ENCODE data around the gene PRKRIP1. TPM values are rescaled to one million over a fixed set of nuclear protein-coding genes. Genes with fewer than 3 reads are reported as not detected.

Gene PRKRIP1
- total RNA-seq, 1 experiment from 2014 or later, result 38.8 TPM

- Histone ChIP-seq H2BK120ac (ENCODE audit: low read depth, low read length, poor library complexity, severe bottlenecking) (no peak overlapping the region), H3T11ph (ENCODE audit: low read length) (no peak overlapping the region), H2BK5ac (ENCODE audit: insufficient read length, low read length) (no peak overlapping the region), H3K4ac (ENCODE audit: low read depth, low read length) (no peak overlapping the region), H2BK15ac (ENCODE audit: low read depth, low read length) (no peak overlapping the region), H2BK12ac (ENCODE audit: insufficient read length, low read depth, low read length) (no peak overlapping the region), H3K23me2 (ENCODE audit: insufficient read length, low read depth, low read length, poor library complexity, severe bottlenecking) (peaks cover 9% of the 10 kb centered on the region), H2BK20ac (ENCODE audit: low read depth, low read length, poor library complexity, severe bottlenecking) (no peak overlapping the region), H2AFZ (ENCODE audit: low read length) (no peak overlapping the region), H4K20me1 (ENCODE audit: control insufficient read depth, insufficient read depth, insufficient read length) (no peaks in the 10 kb centered on the region), H3K27me3 (ENCODE audit: insufficient read depth, low read length) (no peaks in the 10 kb centered on the region), H3K9ac (ENCODE audit: extremely low read depth, insufficient read length, low read length) (no peak overlapping the region), H3K4me1 (ENCODE audit: insufficient read depth, low read length) (no peaks in the 10 kb centered on the region; the same call in 1 of the 2 replicates), H3K14ac (ENCODE audit: insufficient read depth, low read length) (peak overlapping the region; percentile 55; the same call in 1 of the 2 replicates), H2AK5ac (ENCODE audit: insufficient read length, low read length) (no peak overlapping the region), H4K5ac (ENCODE audit: insufficient read length, low read depth, low read length) (no peak overlapping the region), H3K56ac (ENCODE audit: insufficient read length, low read depth, low read length) (no peak overlapping the region), H3K79me2 (ENCODE audit: insufficient read depth, low read length) (no peaks in the 10 kb centered on the region), H3K18ac (ENCODE audit: insufficient read length, low read depth, low read length) (peak overlapping the region; percentile 54), H3K79me1 (ENCODE audit: insufficient read depth, low read depth, low read length, poor library complexity, severe bottlenecking) (no peaks in the 10 kb centered on the region), H4K91ac (ENCODE audit: insufficient read length, low read depth, low read length) (no peak overlapping the region), H3K27ac (ENCODE audit: insufficient read length, low read depth, low read length) (no peak overlapping the region), H3K9me3 (ENCODE audit: control insufficient read depth, low read depth, low read length) (no peaks in the 10 kb centered on the region), H3K23ac (ENCODE audit: insufficient read length, low read depth, low read length) (no peak overlapping the region), H4K8ac (replicated peaks; ENCODE audit: insufficient read length, low read depth, low read length) (no peak overlapping the region), H3K4me2 (ENCODE audit: insufficient read depth, insufficient read length, low read length) (peak overlapping the region; percentile 40)
- Mint-ChIP-seq H3K9me3 (no peaks in the 10 kb centered on the region), H3K4me3 (peak overlapping the region; percentile 75 to 79), H3K27ac (no peak overlapping the region; a peak in 1 of 7 replicates), H3K36me3 (ENCODE audit: insufficient read depth in 1 of 3, low read depth in 3 of 3) (peaks cover 0 to 16% (median 0%) of the 10 kb centered on the region in 3 experiments; a peak in 3 of 7 replicates), H3K27me3 (ENCODE audit: low read depth) (peaks cover 8% of the 10 kb centered on the region), H3K4me1 (peaks cover 21% of the 10 kb centered on the region in 2 experiments)
- TF ChIP-seq CTCF (conservative IDR thresholded peaks at IDR 0.05), result no peak
- peak; percentile 33 for DNase-seq
- WGBS (ENCODE audit: extremely low coverage, insufficient read length, low lambda C conversion rate), result no CpG with 5 or more reads among the region's 27 CpGs
Observed at GRCh38 chr7:102432442-102433218, 36.5 kb downstream of the PRKRIP1 start.

Measured in H9 (cell line).